Measurements from ENCODE around the gene NES. TPM values are rescaled to one million over a fixed set of nuclear protein-coding genes. Genes with fewer than 3 reads are reported as not detected.

NES gene
- polyA plus RNA-seq, 1 of the 3 experiments (the other 2 are of a cell fraction): 15.8 TPM

- H4K20me1 ChIP-seq (ENCODE audit: insufficient read depth): peaks cover 4% of the 10 kb centered on the region; the same call in 1 of the 2 replicates
- no peak overlapping the region for H3K4me3 ChIP-seq (ENCODE audit: low read depth in 2 of 2, low read length in 1 of 2)
- no peaks in the 10 kb centered on the region for H3K9me3 ChIP-seq
- H3K4me1 ChIP-seq (ENCODE audit: control insufficient read depth in 1 of 2, insufficient read depth in 2 of 2, low read depth in 1 of 2, low read length in 1 of 2): peaks cover 13 to 25% of the 10 kb centered on the region in 2 experiments; a peak in 3 of 4 replicates
- CTCF ChIA-PET: interaction anchor here (1.0 to 45.5 kb wide), 6 partner anchors 9 to 117 kb away, joined by 3 to 2702 read pairs (median 210); partner anchors contain the start of genes CRABP2, ISG20L2 and METTL25B
- no peak overlapping the region for H2AFZ ChIP-seq (ENCODE audit: low read depth)
- H3K9me2 ChIP-seq: no peaks in the 10 kb centered on the region
- POLR2A ChIA-PET: no interaction called here
- peaks cover 23% of the 10 kb centered on the region for H3K79me2 ChIP-seq (ENCODE audit: insufficient read depth)
- no peaks in the 10 kb centered on the region for H3K36me3 ChIP-seq (replicated peaks in 1 of 2; ENCODE audit: control insufficient read depth in 1 of 2, insufficient read depth in 2 of 2, low read length in 1 of 2)
- peaks cover 3% of the 10 kb centered on the region for H3F3A ChIP-seq (replicated peaks; ENCODE audit: insufficient read depth)
- 50% methylated on average over 2 of the region's 2 CpGs for WGBS (ENCODE audit: low lambda C conversion rate)
- H3K4me2 ChIP-seq: no peak overlapping the region
- no peak for DNase-seq
- no peaks in the 10 kb centered on the region for H3K27me3 ChIP-seq (ENCODE audit: insufficient read depth)
- TF ChIP-seq FOXM1 (IDR thresholded peaks at IDR 0.05; ENCODE audit: low read depth) (no peak), REST (IDR thresholded peaks at IDR 0.05; ENCODE audit: low read depth, low read length) (peak; percentile 84)
- H3K27ac ChIP-seq (ENCODE audit: low read depth in 2 of 2, low read length in 1 of 2): no peak overlapping the region
- no peak overlapping the region for H3K9ac ChIP-seq
These were observed 2.8 kb upstream of the NES start for GRCh38 chr1:156680056-156680455.

- Histone ChIP-seq H3K9me3 (no peaks in the 10 kb centered on the region), H3K4me3 (ENCODE audit: low read depth in 2 of 2, low read length in 1 of 2) (peak overlapping the region; percentile 55 to 71), H3K36me3 (replicated peaks in 1 of 2; ENCODE audit: control insufficient read depth in 1 of 2, insufficient read depth in 2 of 2, low read length in 1 of 2) (peaks cover 0 to 9% of the 10 kb centered on the region in 2 experiments), H3K9ac (no peak overlapping the region), H3K27me3 (ENCODE audit: insufficient read depth) (no peaks in the 10 kb centered on the region), H3K4me2 (peak overlapping the region; percentile 98), H3F3A (replicated peaks; ENCODE audit: insufficient read depth) (peaks cover 3% of the 10 kb centered on the region), H4K20me1 (ENCODE audit: insufficient read depth) (peaks cover 10% of the 10 kb centered on the region; the same call in 1 of the 2 replicates), H2AFZ (ENCODE audit: low read depth) (peak overlapping the region; percentile 76), H3K4me1 (ENCODE audit: control insufficient read depth in 1 of 2, insufficient read depth in 2 of 2, low read depth in 1 of 2, low read length in 1 of 2) (peaks cover 21 to 42% of the 10 kb centered on the region in 2 experiments; a peak in 3 of 4 replicates), H3K9me2 (no peaks in the 10 kb centered on the region), H3K79me2 (ENCODE audit: insufficient read depth) (peaks cover 23% of the 10 kb centered on the region), H3K27ac (ENCODE audit: low read depth in 2 of 2, low read length in 1 of 2) (peak overlapping the region; percentile 40 to 67; a peak in 3 of 4 replicates)
- TF ChIP-seq RAD21 (IDR thresholded peaks at IDR 0.05; ENCODE audit: low read length) (peak; percentile 98), SMC3 (IDR thresholded peaks at IDR 0.05; ENCODE audit: low read depth, low read length) (peak; percentile 98), GABPA (IDR thresholded peaks at IDR 0.05; ENCODE audit: low read depth) (0 out of 2 replicates have a peak, but pooled peaks have one; percentile 3), RCOR1 (IDR thresholded peaks at IDR 0.05; ENCODE audit: low read length) (peak; percentile 64; the same call in 1 of the 2 replicates), USF1 (IDR thresholded peaks at IDR 0.05; ENCODE audit: borderline replicate concordance, low read depth) (no peak), CTCF (IDR thresholded peaks at IDR 0.05) (peak; percentile 97)
- POLR2A ChIA-PET: interaction anchor here (1.0 to 3.3 kb wide), 8 partner anchors 10 to 183 kb away, joined by 3 to 36 read pairs (median 6); partner anchors contain the start of gene NTRK1
- CTCF ChIA-PET: interaction anchor here (0.6 to 45.5 kb wide), 37 partner anchors 9 to 250 kb away, joined by 3 to 2702 read pairs (median 4); partner anchors contain the start of genes BCAN, CRABP2, HAPLN2 and HDGF
- peak; percentile 78 for DNase-seq
- 11% methylated on average over 20 of the region's 22 CpGs for WGBS (ENCODE audit: low lambda C conversion rate)
These were observed 699 bp upstream of the NES start for GRCh38 chr1:156677616-156678596.

Data from SK-N-SH (cell line).